DND-41 (cell line): ENCODE data around the gene UBE2L6.
A peak's percentile ranks its signal among the peaks of the same experiment; 100 is the strongest.

ENCODE experiments used
- ATAC-seq: fragments of 200-7000 bp; cut with Tn5 transposase; 3 replicates; pipeline ENCODE4 v1.9.1; 2021; ENCODE audit warnings: low read depth; ENCODE audit not compliant: insufficient read depth
- DNase-seq: peaks from one replicate; pipeline ENCODE4 v3.0.0-alpha.2; 2020
- H2AFZ ChIP-seq: 2 replicates; pipeline ENCODE4 v1.6.0; 2012; ENCODE audit warnings: low read depth, low read length
- H3K27ac ChIP-seq: 2 replicates; pipeline ENCODE4 v1.5.1; 2012; ENCODE audit warnings: low read length, inconsistent platforms
- H3K27me3 ChIP-seq: fragments of 200-600 bp; sonication (generic); 2 replicates; pipeline ENCODE4 v1.6.0; 2012; ENCODE audit warnings: low read length, mild to moderate bottlenecking, inconsistent platforms; ENCODE audit not compliant: insufficient read depth, poor library complexity
- H3K36me3 ChIP-seq: 2 replicates; pipeline ENCODE4 v1.5.1; 2012; ENCODE audit warnings: low read length, inconsistent platforms; ENCODE audit not compliant: insufficient read depth
- H3K4me1 ChIP-seq: 2 replicates; pipeline ENCODE4 v1.5.1; 2012; ENCODE audit warnings: mild to moderate bottlenecking, low read length; ENCODE audit not compliant: insufficient read depth
- H3K4me2 ChIP-seq: 2 replicates; pipeline ENCODE4 v1.6.0; 2012; ENCODE audit warnings: mild to moderate bottlenecking, moderate library complexity, low read length, inconsistent platforms; ENCODE audit not compliant: insufficient read depth
- H3K4me3 ChIP-seq, 2 experiments: fragments of 200-600 bp in 1 of 2; shearing (Covaris generic) in 1 of 2; 2 replicates each; pipeline ENCODE4 v1.5.1; 2012 to 2016; ENCODE audit warnings: inconsistent platforms in 2 of 2, low read length in 2 of 2, mild to moderate bottlenecking in 2 of 2, low read depth in 1 of 2, moderate library complexity in 1 of 2
- H3K79me2 ChIP-seq: 2 replicates; pipeline ENCODE4 v1.6.0; 2012; ENCODE audit warnings: low read length, inconsistent platforms; ENCODE audit not compliant: insufficient read depth
- H3K9ac ChIP-seq: 2 replicates; pipeline ENCODE4 v1.6.0; 2012; ENCODE audit warnings: low read depth, mild to moderate bottlenecking, inconsistent platforms, low read length, moderate library complexity
- H3K9me3 ChIP-seq: 2 replicates; pipeline ENCODE4 v1.5.1; 2012; ENCODE audit warnings: low read length, moderate library complexity, mild to moderate bottlenecking, inconsistent platforms; ENCODE audit not compliant: insufficient read depth, severe bottlenecking
- H4K20me1 ChIP-seq: 2 replicates; pipeline ENCODE4 v1.6.0; 2012; ENCODE audit warnings: low read length; ENCODE audit not compliant: insufficient read depth
- CTCF ChIP-seq: IDR thresholded peaks from 2 replicates; pipeline ENCODE4 v1.5.1; 2012; ENCODE audit warnings: borderline replicate concordance, low read length, moderate library complexity, mild to moderate bottlenecking; ENCODE audit not compliant: poor library complexity, severe bottlenecking; ENCODE audit errors: extremely low read depth
- EZH2 ChIP-seq: IDR thresholded peaks from 3 replicates; pipeline ENCODE4 v1.6.1; 2012; ENCODE audit warnings: borderline replicate concordance, low read depth, mild to moderate bottlenecking, moderate library complexity, low read length, inconsistent platforms; ENCODE audit not compliant: severe bottlenecking

The UBE2L6 gene

GRCh38 chr11:57586711-57587245 is 19.3 kb upstream of the UBE2L6 start:
- Histone ChIP-seq H3K36me3 (no peaks in the 10 kb centered on the region), H4K20me1 (no peaks in the 10 kb centered on the region), H3K4me1 (peaks cover 20% of the 10 kb centered on the region), H3K27me3 (no peaks in the 10 kb centered on the region), H3K9ac (no peak overlapping the region), H3K27ac (no peak overlapping the region; the same call in 1 of the 2 replicates), H3K4me3 (no peak overlapping the region), H3K9me3 (peaks cover 7% of the 10 kb centered on the region), H2AFZ (no peak overlapping the region), H3K79me2 (no peaks in the 10 kb centered on the region), H3K4me2 (no peak overlapping the region)
- TF ChIP-seq EZH2 (no peak), CTCF (no peak)
- peak; percentile 25 for DNase-seq
- peak; percentile 46; the same call in 2 of the 3 replicates for ATAC-seq

GRCh38 chr11:57585301-57585700 is 17.8 kb upstream of the UBE2L6 start:
- peak; percentile 40 for DNase-seq
- Histone ChIP-seq H4K20me1 (no peaks in the 10 kb centered on the region), H3K9ac (no peak overlapping the region), H3K4me3 (no peak overlapping the region), H3K9me3 (peaks cover 7% of the 10 kb centered on the region), H3K36me3 (no peaks in the 10 kb centered on the region), H3K27ac (peak overlapping the region; percentile 17), H3K27me3 (no peaks in the 10 kb centered on the region), H3K4me1 (peaks cover 20% of the 10 kb centered on the region), H3K4me2 (no peak overlapping the region), H2AFZ (peak overlapping the region; percentile 22; the same call in 1 of the 2 replicates), H3K79me2 (no peaks in the 10 kb centered on the region)
- TF ChIP-seq CTCF (no peak), EZH2 (no peak)
- ATAC-seq = peak; percentile 71

GRCh38 chr11:57584341-57584740 is 16.9 kb upstream of the UBE2L6 start:
- peaks cover 20% of the 10 kb centered on the region for H3K4me1 ChIP-seq
- H4K20me1 ChIP-seq = no peaks in the 10 kb centered on the region
- H3K9ac ChIP-seq = no peak overlapping the region
- no peak overlapping the region for H3K4me2 ChIP-seq
- H3K4me3 ChIP-seq = no peak overlapping the region
- H3K36me3 ChIP-seq = no peaks in the 10 kb centered on the region
- H3K79me2 ChIP-seq = no peaks in the 10 kb centered on the region
- no peak overlapping the region for H2AFZ ChIP-seq
- H3K9me3 ChIP-seq = peaks cover 7% of the 10 kb centered on the region
- H3K27me3 ChIP-seq = no peaks in the 10 kb centered on the region
- TF ChIP-seq EZH2 (no peak), CTCF (no peak)
- DNase-seq (no peak), ATAC-seq (no peak)
- no peak overlapping the region for H3K27ac ChIP-seq

GRCh38 chr11:57574061-57574460 is 6.6 kb upstream of the UBE2L6 start:
- Histone ChIP-seq H3K27me3 (no peaks in the 10 kb centered on the region), H3K4me2 (no peak overlapping the region), H3K36me3 (no peaks in the 10 kb centered on the region), H3K4me1 (peaks cover 24% of the 10 kb centered on the region), H3K27ac (no peak overlapping the region), H3K9me3 (no peaks in the 10 kb centered on the region), H2AFZ (no peak overlapping the region), H3K9ac (no peak overlapping the region), H4K20me1 (no peaks in the 10 kb centered on the region), H3K79me2 (no peaks in the 10 kb centered on the region), H3K4me3 (no peak overlapping the region)
- ATAC-seq (no peak), DNase-seq (no peak)
- no peak for TF ChIP-seq EZH2
- no peak for TF ChIP-seq CTCF
